NCI-H128 (cell line): Measurements from ENCODE around the gene DES.

Experiments used
- DNase-seq: peaks from one replicate; lab custom pipeline; 2025; ENCODE audit not compliant: unreplicated experiment; lab: John Stamatoyannopoulos, UW

The DES gene

GRCh38 chr2:219419331-219420197, 1.4 kb downstream of the DES start:
- DNase-seq = no peak

- no peak for DNase-seq
Observed at GRCh38 chr2:219420687-219421086, 2.5 kb downstream of the DES start.

GRCh38 chr2:219421323-219421722, 3.1 kb downstream of the DES start:
- DNase-seq = no peak

- no peak for DNase-seq
Observed at GRCh38 chr2:219422952-219423534, 4.9 kb downstream of the DES start.

- no peak for DNase-seq
Observed at GRCh38 chr2:219423652-219424377, 5.6 kb downstream of the DES start.

- DNase-seq = no peak
Observed at GRCh38 chr2:219425238-219426067, 7.3 kb downstream of the DES start.

GRCh38 chr2:219426068-219426443, 7.9 kb downstream of the DES start:
- DNase-seq = no peak

GRCh38 chr2:219426534-219427136, 8.5 kb downstream of the DES start:
- DNase-seq = no peak

- DNase-seq = no peak
Observed at GRCh38 chr2:219428469-219428868, 10.3 kb downstream of the DES start.

GRCh38 chr2:219429958-219430606, 11.9 kb downstream of the DES start:
- no peak for DNase-seq

GRCh38 chr2:219430633-219431615, 12.7 kb downstream of the DES start:
- DNase-seq = no peak

- no peak for DNase-seq
Observed at GRCh38 chr2:219433666-219434467, 15.7 kb downstream of the DES start.

- no peak for DNase-seq
Observed at GRCh38 chr2:219434468-219434717, 16.2 kb downstream of the DES start.

GRCh38 chr2:219434718-219435525, 16.7 kb downstream of the DES start, which contains the start of gene SPEG:
Gene SPEG (plus strand): TSS chr2:219434843. CDS start chr2:219434978, 135 bp downstream.
- no peak for DNase-seq

- DNase-seq = no peak
Observed at GRCh38 chr2:219435701-219436100, 17.5 kb downstream of the DES start.

GRCh38 chr2:219436491-219436890, 18.3 kb downstream of the DES start:
- DNase-seq = no peak

- DNase-seq = no peak
Observed at GRCh38 chr2:219437141-219437540, 19.0 kb downstream of the DES start.
